Memory B cell (primary cell): ENCODE measurements around the gene NUFIP2.
"Not testable (repeated sequence)": the region's sequence is repeated elsewhere in the genome, so short reads cannot be mapped to it uniquely, and the experiment has no call there.

Experiments used
- ATAC-seq: fragments of 150-1000 bp; cut with Tn5 transposase; 2 replicates; pipeline ENCODE4 v1.10.0; 2021; ENCODE audit warnings: low read depth, mild to moderate bottlenecking, moderate library complexity
- DNase-seq, 2 donors: peaks; one replicate each; pipeline ENCODE4 v3.0.0; 2022; ENCODE audit warnings: low spot score in 2 of 2
- H3K27ac Mint-ChIP-seq: one replicate; pipeline ENCODE4 v1.8.0; 2022; ENCODE audit warnings: mild to moderate bottlenecking, moderate library complexity, mixed read lengths
- H3K27me3 Mint-ChIP-seq: one replicate; pipeline ENCODE4 v1.8.0; 2022; ENCODE audit warnings: mixed read lengths
- H3K36me3 Mint-ChIP-seq: one replicate; pipeline ENCODE4 v1.8.0; 2022; ENCODE audit warnings: mild to moderate bottlenecking, mixed read lengths
- H3K4me1 Mint-ChIP-seq: one replicate; pipeline ENCODE4 v1.8.0; 2022; ENCODE audit warnings: mixed read lengths
- H3K4me3 Mint-ChIP-seq: one replicate; pipeline ENCODE4 v1.8.0; 2022; ENCODE audit warnings: mild to moderate bottlenecking, moderate library complexity, mixed read lengths
- H3K9me3 Mint-ChIP-seq: one replicate; pipeline ENCODE4 v1.8.0; 2022; ENCODE audit warnings: mixed read lengths

The NUFIP2 gene

GRCh38 chr17:29238133-29238850 lies 55.7 kb downstream of the NUFIP2 start:
- no peaks in the 10 kb centered on the region for H3K27me3 Mint-ChIP-seq
- no peaks in the 10 kb centered on the region for H3K9me3 Mint-ChIP-seq
- DNase-seq: no peak
- H3K4me1 Mint-ChIP-seq: peaks cover 4% of the 10 kb centered on the region
- H3K27ac Mint-ChIP-seq: no peak overlapping the region
- no peaks in the 10 kb centered on the region for H3K36me3 Mint-ChIP-seq
- no peak overlapping the region for H3K4me3 Mint-ChIP-seq
- no peak for ATAC-seq

GRCh38 chr17:29237476-29238132 lies 56.3 kb downstream of the NUFIP2 start:
- no peaks in the 10 kb centered on the region for H3K9me3 Mint-ChIP-seq
- peaks cover 4% of the 10 kb centered on the region for H3K4me1 Mint-ChIP-seq
- no peak overlapping the region for H3K4me3 Mint-ChIP-seq
- H3K27me3 Mint-ChIP-seq: no peaks in the 10 kb centered on the region
- H3K27ac Mint-ChIP-seq: no peak overlapping the region
- DNase-seq (no peak), ATAC-seq (no peak)
- H3K36me3 Mint-ChIP-seq: no peaks in the 10 kb centered on the region

- Mint-ChIP-seq H3K4me1 (peaks cover 4% of the 10 kb centered on the region), H3K9me3 (no peaks in the 10 kb centered on the region), H3K36me3 (no peaks in the 10 kb centered on the region), H3K4me3 (no peak overlapping the region), H3K27ac (no peak overlapping the region), H3K27me3 (no peaks in the 10 kb centered on the region)
- ATAC-seq: no peak
- no peak for DNase-seq
Measured at GRCh38 chr17:29235904-29236303, 58.0 kb downstream of the NUFIP2 start.

- ATAC-seq, DNase-seq, H3K27ac Mint-ChIP-seq, H3K9me3 Mint-ChIP-seq, H3K4me1 Mint-ChIP-seq, H3K27me3 Mint-ChIP-seq, H3K36me3 Mint-ChIP-seq, H3K4me3 Mint-ChIP-seq: not testable (repeated sequence)
Measured at GRCh38 chr17:29234972-29235371, 59.0 kb downstream of the NUFIP2 start.

- Mint-ChIP-seq H3K27me3 (no peaks in the 10 kb centered on the region), H3K9me3 (no peaks in the 10 kb centered on the region), H3K4me3 (no peak overlapping the region), H3K27ac (no peak overlapping the region), H3K36me3 (no peaks in the 10 kb centered on the region), H3K4me1 (peaks cover under 1% of the 10 kb centered on the region)
- no peak for ATAC-seq
- DNase-seq: no peak
Measured at GRCh38 chr17:29233301-29233700, 60.6 kb downstream of the NUFIP2 start.

- DNase-seq: no peak
- no peak overlapping the region for H3K4me3 Mint-ChIP-seq
- no peaks in the 10 kb centered on the region for H3K4me1 Mint-ChIP-seq
- no peaks in the 10 kb centered on the region for H3K9me3 Mint-ChIP-seq
- H3K27me3 Mint-ChIP-seq: no peaks in the 10 kb centered on the region
- no peak for ATAC-seq
- H3K36me3 Mint-ChIP-seq: no peaks in the 10 kb centered on the region
- H3K27ac Mint-ChIP-seq: no peak overlapping the region
Measured at GRCh38 chr17:29225396-29225795, 68.6 kb downstream of the NUFIP2 start.

- H3K9me3 Mint-ChIP-seq, H3K36me3 Mint-ChIP-seq, ATAC-seq, H3K4me3 Mint-ChIP-seq, H3K27ac Mint-ChIP-seq, H3K27me3 Mint-ChIP-seq, DNase-seq, H3K4me1 Mint-ChIP-seq: not testable (repeated sequence)
Measured at GRCh38 chr17:29221338-29221737, 72.6 kb downstream of the NUFIP2 start.

- DNase-seq (peak; percentile 70 to 74), ATAC-seq (peak; percentile 97)
- Mint-ChIP-seq H3K4me1 (no peaks in the 10 kb centered on the region), H3K36me3 (no peaks in the 10 kb centered on the region), H3K27ac (no peak overlapping the region), H3K9me3 (no peaks in the 10 kb centered on the region), H3K27me3 (peaks cover 3% of the 10 kb centered on the region), H3K4me3 (no peak overlapping the region)
Measured at GRCh38 chr17:29219378-29220047, 74.4 kb downstream of the NUFIP2 start.

- ATAC-seq: no peak
- Mint-ChIP-seq H3K9me3 (no peaks in the 10 kb centered on the region), H3K27ac (no peak overlapping the region), H3K4me1 (no peaks in the 10 kb centered on the region), H3K36me3 (no peaks in the 10 kb centered on the region), H3K27me3 (peaks cover 3% of the 10 kb centered on the region), H3K4me3 (no peak overlapping the region)
- no peak for DNase-seq
Measured at GRCh38 chr17:29216856-29217255, 77.1 kb downstream of the NUFIP2 start.

GRCh38 chr17:29216181-29216580 lies 77.8 kb downstream of the NUFIP2 start:
- Mint-ChIP-seq H3K4me3 (no peak overlapping the region), H3K27me3 (peaks cover 3% of the 10 kb centered on the region), H3K27ac (no peak overlapping the region), H3K36me3 (no peaks in the 10 kb centered on the region), H3K9me3 (no peaks in the 10 kb centered on the region), H3K4me1 (no peaks in the 10 kb centered on the region)
- no peak for ATAC-seq
- no peak for DNase-seq

GRCh38 chr17:29215717-29216116 lies 78.2 kb downstream of the NUFIP2 start:
- H3K9me3 Mint-ChIP-seq: no peaks in the 10 kb centered on the region
- peaks cover 3% of the 10 kb centered on the region for H3K27me3 Mint-ChIP-seq
- no peaks in the 10 kb centered on the region for H3K4me1 Mint-ChIP-seq
- no peak overlapping the region for H3K4me3 Mint-ChIP-seq
- ATAC-seq (no peak), DNase-seq (no peak)
- no peaks in the 10 kb centered on the region for H3K36me3 Mint-ChIP-seq
- no peak overlapping the region for H3K27ac Mint-ChIP-seq

GRCh38 chr17:29215174-29215573 lies 78.8 kb downstream of the NUFIP2 start:
- H3K4me1 Mint-ChIP-seq: no peaks in the 10 kb centered on the region
- ATAC-seq: no peak
- peaks cover 3% of the 10 kb centered on the region for H3K27me3 Mint-ChIP-seq
- no peaks in the 10 kb centered on the region for H3K9me3 Mint-ChIP-seq
- no peak overlapping the region for H3K27ac Mint-ChIP-seq
- H3K36me3 Mint-ChIP-seq: no peaks in the 10 kb centered on the region
- H3K4me3 Mint-ChIP-seq: no peak overlapping the region
- no peak for DNase-seq

- H3K4me1 Mint-ChIP-seq: no peaks in the 10 kb centered on the region
- H3K36me3 Mint-ChIP-seq: no peaks in the 10 kb centered on the region
- ATAC-seq (no peak), DNase-seq (no peak)
- H3K27me3 Mint-ChIP-seq: peaks cover 3% of the 10 kb centered on the region
- no peak overlapping the region for H3K4me3 Mint-ChIP-seq
- H3K9me3 Mint-ChIP-seq: no peaks in the 10 kb centered on the region
- no peak overlapping the region for H3K27ac Mint-ChIP-seq
Measured at GRCh38 chr17:29214215-29215146, 79.5 kb downstream of the NUFIP2 start.

- Mint-ChIP-seq H3K4me1 (no peaks in the 10 kb centered on the region), H3K27ac (no peak overlapping the region), H3K4me3 (no peak overlapping the region), H3K36me3 (no peaks in the 10 kb centered on the region), H3K27me3 (peaks cover 3% of the 10 kb centered on the region), H3K9me3 (no peaks in the 10 kb centered on the region)
- no peak for ATAC-seq
- DNase-seq: no peak
Measured at GRCh38 chr17:29212681-29213121, 81.2 kb downstream of the NUFIP2 start.
